ENCODE measurements around the gene ZFP90.

- TF ChIP-seq TCF7L2 (IDR thresholded peaks at IDR 0.05; ENCODE audit: borderline replicate concordance, extremely low read depth, insufficient read depth, insufficient read length) (no peak), SIN3A (IDR thresholded peaks at IDR 0.05; ENCODE audit: low read depth) (no peak), POLR2AphosphoS5 (IDR thresholded peaks at IDR 0.05; ENCODE audit: low read depth, low read length) (no peak), EZH2 (IDR thresholded peaks at IDR 0.05) (no peak), RAD21 (IDR thresholded peaks at IDR 0.05; ENCODE audit: low read depth) (no peak), POLR2A (IDR thresholded peaks at IDR 0.05; ENCODE audit: borderline replicate concordance, extremely low read depth, insufficient read depth, insufficient read length) (no peak), ZNF274 (IDR thresholded peaks at IDR 0.05; ENCODE audit: low read depth, low read length) (no peak), SRF (IDR thresholded peaks at IDR 0.05; ENCODE audit: low read depth) (no peak), YY1 (IDR thresholded peaks at IDR 0.05; ENCODE audit: extremely low read depth, insufficient replicate concordance, low read depth, low read length) (no peak), MAX (IDR thresholded peaks at IDR 0.05) (no peak)
- TF ChIP-seq, protein P1, sequence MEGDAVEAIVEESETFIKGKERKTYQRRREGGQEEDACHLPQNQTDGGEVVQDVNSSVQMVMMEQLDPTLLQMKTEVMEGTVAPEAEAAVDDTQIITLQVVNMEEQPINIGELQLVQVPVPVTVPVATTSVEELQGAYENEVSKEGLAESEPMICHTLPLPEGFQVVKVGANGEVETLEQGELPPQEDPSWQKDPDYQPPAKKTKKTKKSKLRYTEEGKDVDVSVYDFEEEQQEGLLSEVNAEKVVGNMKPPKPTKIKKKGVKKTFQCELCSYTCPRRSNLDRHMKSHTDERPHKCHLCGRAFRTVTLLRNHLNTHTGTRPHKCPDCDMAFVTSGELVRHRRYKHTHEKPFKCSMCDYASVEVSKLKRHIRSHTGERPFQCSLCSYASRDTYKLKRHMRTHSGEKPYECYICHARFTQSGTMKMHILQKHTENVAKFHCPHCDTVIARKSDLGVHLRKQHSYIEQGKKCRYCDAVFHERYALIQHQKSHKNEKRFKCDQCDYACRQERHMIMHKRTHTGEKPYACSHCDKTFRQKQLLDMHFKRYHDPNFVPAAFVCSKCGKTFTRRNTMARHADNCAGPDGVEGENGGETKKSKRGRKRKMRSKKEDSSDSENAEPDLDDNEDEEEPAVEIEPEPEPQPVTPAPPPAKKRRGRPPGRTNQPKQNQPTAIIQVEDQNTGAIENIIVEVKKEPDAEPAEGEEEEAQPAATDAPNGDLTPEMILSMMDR (IDR thresholded peaks at IDR 0.05 in 2 of 3, conservative IDR thresholded peaks at IDR 0.05 in 1 of 3; ENCODE audit: borderline replicate concordance in 1 of 3, insufficient read depth in 1 of 3, low read depth in 2 of 3, low read length in 2 of 3), result no peak
Observed at GRCh38 chr16:68526143-68526781, 12.8 kb upstream of the ZFP90 start.
